Liver (tissue), 9 donors: ENCODE results near the gene CYLC2. TPM values are rescaled to one million over a fixed set of nuclear protein-coding genes. Genes with fewer than 3 reads are reported as not detected.

ENCODE experiments used
- DNase-seq: peaks from one replicate; pipeline ENCODE4 v3.0.0-alpha.2; 2017; ENCODE audit warnings: low spot score
- H3K27ac ChIP-seq, 2 donors: one replicate each; pipeline ENCODE4 v1.7.0; 2013; ENCODE audit warnings: inconsistent platforms in 2 of 2, low read length in 2 of 2, control low read depth in 1 of 2, low read depth in 1 of 2, mild to moderate bottlenecking in 1 of 2
- H3K27me3 ChIP-seq, 4 donors: one replicate each; pipeline versions ENCODE4 v1.6.1 to v1.7.0; 2013; ENCODE audit warnings: low read length in 3 of 4, inconsistent platforms in 1 of 4, mild to moderate bottlenecking in 1 of 4, moderate library complexity in 1 of 4; ENCODE audit not compliant: control insufficient read depth in 4 of 4, insufficient read depth in 4 of 4
- H3K36me3 ChIP-seq, 4 donors: one replicate each; pipeline versions ENCODE4 v1.6.1 to v1.7.0; 2013; ENCODE audit warnings: low read length in 3 of 4, mild to moderate bottlenecking in 3 of 4, low read depth in 1 of 4, moderate library complexity in 1 of 4; ENCODE audit not compliant: control insufficient read depth in 4 of 4, insufficient read depth in 3 of 4
- H3K4me1 ChIP-seq, 4 donors: one replicate each; pipeline versions ENCODE4 v1.6.1 to v1.7.0; 2013; ENCODE audit warnings: low read length in 3 of 4, mild to moderate bottlenecking in 3 of 4, moderate library complexity in 1 of 4; ENCODE audit not compliant: control insufficient read depth in 4 of 4, insufficient read depth in 4 of 4
- H3K4me3 ChIP-seq, 3 donors: one replicate each; pipeline versions ENCODE4 v1.6.1 to v1.7.0; 2013; ENCODE audit warnings: low read length in 3 of 3, control low read depth in 1 of 3, low read depth in 1 of 3, mild to moderate bottlenecking in 1 of 3
- H3K9ac ChIP-seq, 2 donors: one replicate each; pipeline ENCODE4 v1.7.0; 2013; ENCODE audit warnings: low read length in 2 of 2, mild to moderate bottlenecking in 2 of 2, moderate library complexity in 2 of 2, control low read depth in 1 of 2, low read depth in 1 of 2
- H3K9me3 ChIP-seq, 4 donors: one replicate each; pipeline versions ENCODE4 v1.6.1 to v1.7.0; 2013; ENCODE audit warnings: low read length in 3 of 4; ENCODE audit not compliant: control insufficient read depth in 4 of 4
- ATF3 ChIP-seq: IDR thresholded peaks from 2 replicates; pipeline ENCODE4 v1.6.1; 2016; ENCODE audit warnings: antibody characterized with exemption
- EGR1 ChIP-seq, 2 donors: IDR thresholded peaks; 2 replicates each; pipeline ENCODE4 v1.6.1; 2016 to 2018; ENCODE audit warnings: antibody characterized with exemption in 2 of 2, low read depth in 2 of 2
- FOXA2 ChIP-seq: IDR thresholded peaks from 2 replicates; pipeline ENCODE4 v1.6.1; 2016; ENCODE audit warnings: antibody characterized with exemption
- GABPA ChIP-seq, 2 donors: IDR thresholded peaks in 1 of 2; conservative IDR thresholded peaks in 1 of 2; 2 replicates each; pipeline ENCODE4 v1.6.1; 2016; ENCODE audit warnings: antibody characterized with exemption in 2 of 2, mild to moderate bottlenecking in 1 of 2, moderate library complexity in 1 of 2
- HNF4G ChIP-seq: IDR thresholded peaks from 2 replicates; pipeline ENCODE4 v1.6.1; 2016; ENCODE audit warnings: antibody characterized with exemption
- JUND ChIP-seq, 2 donors: IDR thresholded peaks; 2 replicates each; pipeline ENCODE4 v1.6.1; 2016; ENCODE audit warnings: antibody characterized with exemption in 2 of 2
- MAX ChIP-seq: IDR thresholded peaks from 2 replicates; pipeline ENCODE4 v1.6.1; 2016; ENCODE audit warnings: antibody characterized with exemption
- NR2F2 ChIP-seq: IDR thresholded peaks from 2 replicates; pipeline ENCODE4 v1.6.1; 2016; ENCODE audit warnings: antibody characterized with exemption
- RAD21 ChIP-seq, 2 donors: IDR thresholded peaks; 2 replicates each; pipeline ENCODE4 v1.6.1; 2016; ENCODE audit warnings: antibody characterized with exemption in 2 of 2, mild to moderate bottlenecking in 2 of 2
- RXRA ChIP-seq, 2 donors: IDR thresholded peaks; 2 replicates each; pipeline ENCODE4 v1.6.1; 2017 to 2018; ENCODE audit warnings: antibody characterized with exemption in 2 of 2, mild to moderate bottlenecking in 1 of 2
- SP1 ChIP-seq: IDR thresholded peaks from 2 replicates; pipeline ENCODE4 v1.6.1; 2018; ENCODE audit warnings: antibody characterized with exemption, mild to moderate bottlenecking
- YY1 ChIP-seq: IDR thresholded peaks from 2 replicates; pipeline ENCODE4 v1.6.1; 2016; ENCODE audit warnings: antibody characterized with exemption, mild to moderate bottlenecking
- WGBS: extraction: QIAGEN DNeasy Blood & Tissue Kit; methylation state at CpG from one replicate; pipeline ENCODE4 v1.1.7; 2013; 5-methylcytosine and 5-hydroxymethylcytosine counted together
- polyA plus RNA-seq, 2 donors: library from polyadenylated mRNA; stranded (reverse) in 1 of 2; unstranded in 1 of 2; fragments of 200-250 nt in 1 of 2; fragments of >200 nt in 1 of 2; fragmentation: Nextera tagmentation in 1 of 2; extraction: Ambion mirVana in 1 of 2; gene quantifications; one replicate each; pipeline versions ENCODE4 v1.2.1 to v1.2.3, GENCODE V29; 2013 to 2015
- total RNA-seq, 2 donors: library from RNA; depleted of rRNA; stranded (reverse); fragments of >200 nt; gene quantifications; one replicate each; pipeline ENCODE4 v1.2.3, GENCODE V29; 2014
- TF ChIP-seq, protein P1 (sequence below): fragments of 150-350 bp; IDR thresholded peaks from 2 replicates; pipeline ENCODE4 v1.5.1; 2017; ENCODE audit warnings: improper control_type of control experiment, low read depth, low read length; ENCODE audit not compliant: missing input control
- donor health status: healthy.
- donor health status: healthy.
- donor health status: healthy.
- donor health status: healthy.
- donor health status: healthy.

CYLC2 gene
- total and polyA plus RNA-seq, 4 donors, result not detected

DNA sequence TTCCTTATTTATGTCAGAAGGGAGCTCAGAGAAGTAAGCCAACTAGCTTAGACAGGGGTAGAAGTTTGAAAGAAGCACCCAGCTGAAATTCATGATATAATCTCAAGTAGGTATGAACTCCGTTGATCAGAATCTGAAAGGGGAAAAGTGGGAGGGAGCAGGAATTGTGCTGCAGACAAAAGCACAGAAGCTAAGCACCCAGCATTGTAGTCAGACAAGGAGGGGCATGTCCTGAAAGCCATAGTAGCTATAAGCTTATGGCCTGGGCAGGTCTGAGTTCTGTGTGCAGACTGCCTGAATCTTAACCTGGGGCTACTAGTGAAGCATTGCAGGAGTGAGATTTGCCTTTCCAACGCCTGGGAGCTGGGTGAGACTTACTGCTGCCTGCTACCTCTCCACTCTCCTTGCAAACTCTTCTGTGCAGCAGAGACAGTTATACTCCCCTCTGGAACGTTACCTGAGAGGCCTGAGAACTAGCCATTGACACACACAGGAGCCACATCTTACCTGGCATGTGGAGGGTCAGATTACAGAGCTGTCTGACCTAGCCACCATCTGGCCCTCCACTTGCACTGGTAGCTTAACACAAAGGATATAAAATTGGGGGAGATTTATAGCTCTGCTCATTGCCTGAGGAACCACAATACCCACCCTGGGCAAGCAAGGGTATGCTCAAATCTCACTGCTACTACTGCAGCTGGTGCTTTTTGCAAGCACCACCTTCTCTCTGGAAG, 9.8 kb upstream of the CYLC2 start:
- TF ChIP-seq ATF3, result no peak
- no peak for TF ChIP-seq RXRA (IDR thresholded peaks at IDR 0.05)
- TF ChIP-seq MAX, result no peak
- no peak for TF ChIP-seq YY1
- Histone ChIP-seq H3K9ac (no peak overlapping the region), H3K4me1 (no peaks in the 10 kb centered on the region), H3K36me3 (no peaks in the 10 kb centered on the region), H3K27ac (no peak overlapping the region), H3K9me3 (no peaks in the 10 kb centered on the region), H3K4me3 (no peak overlapping the region), H3K27me3 (no peaks in the 10 kb centered on the region)
- WGBS, result 48% methylated on average over 3 of the region's 3 CpGs
- no peak for DNase-seq

DNA sequence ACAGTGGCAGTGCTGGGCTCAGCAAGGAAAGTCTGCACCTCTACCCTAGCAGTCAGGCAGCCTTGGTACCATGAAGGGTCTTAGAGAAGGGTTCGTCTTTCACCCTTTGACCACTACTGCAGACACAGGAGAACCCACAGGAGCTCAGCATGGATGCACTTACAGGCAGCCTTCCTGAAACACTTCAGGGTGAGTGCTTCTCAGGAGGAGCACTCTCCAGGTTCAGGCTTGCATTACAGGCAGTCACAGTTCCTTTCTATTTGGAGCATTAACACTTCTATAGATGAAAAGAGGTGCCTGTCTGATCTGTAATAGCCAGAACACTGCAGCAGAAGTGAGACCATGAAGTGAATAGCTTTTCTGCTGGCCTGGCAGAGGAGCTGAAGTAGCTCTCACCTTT, 8.7 kb upstream of the CYLC2 start:
- Histone ChIP-seq H3K36me3 (no peaks in the 10 kb centered on the region), H3K27me3 (no peaks in the 10 kb centered on the region), H3K9me3 (no peaks in the 10 kb centered on the region), H3K4me3 (no peak overlapping the region), H3K9ac (no peak overlapping the region), H3K4me1 (no peaks in the 10 kb centered on the region), H3K27ac (no peak overlapping the region)
- TF ChIP-seq GABPA (IDR thresholded peaks at IDR 0.05 in 1 of 2, conservative IDR thresholded peaks at IDR 0.05 in 1 of 2) (no peak), FOXA2 (no peak), JUND (IDR thresholded peaks at IDR 0.05) (no peak), HNF4G (no peak), EGR1 (IDR thresholded peaks at IDR 0.05; ENCODE audit: low read depth in 2 of 2) (no peak), NR2F2 (no peak), SP1 (no peak)
- DNase-seq, result no peak
- WGBS, result 74% methylated on average over 1 of the region's 1 CpG

DNA sequence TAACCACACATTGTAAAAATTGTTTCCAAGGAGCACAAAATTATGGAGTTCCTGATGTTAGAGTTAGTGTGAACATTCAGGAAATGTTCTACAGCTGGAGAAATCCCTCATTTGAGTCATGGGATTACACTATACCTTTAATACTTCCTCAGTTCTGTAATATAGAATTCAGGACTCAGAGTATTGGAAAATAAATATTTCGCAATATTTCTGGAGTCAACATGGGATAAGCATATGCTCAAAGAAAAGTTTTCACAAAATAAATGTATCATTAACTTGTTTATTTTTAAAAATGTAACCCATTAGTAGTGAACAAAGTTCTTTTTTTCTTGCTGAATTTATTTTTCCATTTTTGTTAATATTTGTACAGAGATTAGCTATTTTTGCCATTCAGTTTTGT, 8.6 kb downstream of the CYLC2 start:
- 83% methylated on average over 1 of the region's 1 CpG for WGBS
- Histone ChIP-seq H3K36me3 (no peaks in the 10 kb centered on the region), H3K4me3 (no peak overlapping the region), H3K9me3 (no peaks in the 10 kb centered on the region), H3K9ac (no peak overlapping the region), H3K4me1 (no peaks in the 10 kb centered on the region), H3K27ac (no peak overlapping the region), H3K27me3 (no peaks in the 10 kb centered on the region)
- TF ChIP-seq ATF3 (no peak), RXRA (IDR thresholded peaks at IDR 0.05) (no peak), JUND (IDR thresholded peaks at IDR 0.05) (no peak), GABPA (IDR thresholded peaks at IDR 0.05 in 1 of 2, conservative IDR thresholded peaks at IDR 0.05 in 1 of 2) (no peak), MAX (no peak), RAD21 (IDR thresholded peaks at IDR 0.05) (no peak), HNF4G (no peak), SP1 (no peak), EGR1 (IDR thresholded peaks at IDR 0.05; ENCODE audit: low read depth in 2 of 2) (no peak), FOXA2 (no peak)
- TF ChIP-seq, protein P1, sequence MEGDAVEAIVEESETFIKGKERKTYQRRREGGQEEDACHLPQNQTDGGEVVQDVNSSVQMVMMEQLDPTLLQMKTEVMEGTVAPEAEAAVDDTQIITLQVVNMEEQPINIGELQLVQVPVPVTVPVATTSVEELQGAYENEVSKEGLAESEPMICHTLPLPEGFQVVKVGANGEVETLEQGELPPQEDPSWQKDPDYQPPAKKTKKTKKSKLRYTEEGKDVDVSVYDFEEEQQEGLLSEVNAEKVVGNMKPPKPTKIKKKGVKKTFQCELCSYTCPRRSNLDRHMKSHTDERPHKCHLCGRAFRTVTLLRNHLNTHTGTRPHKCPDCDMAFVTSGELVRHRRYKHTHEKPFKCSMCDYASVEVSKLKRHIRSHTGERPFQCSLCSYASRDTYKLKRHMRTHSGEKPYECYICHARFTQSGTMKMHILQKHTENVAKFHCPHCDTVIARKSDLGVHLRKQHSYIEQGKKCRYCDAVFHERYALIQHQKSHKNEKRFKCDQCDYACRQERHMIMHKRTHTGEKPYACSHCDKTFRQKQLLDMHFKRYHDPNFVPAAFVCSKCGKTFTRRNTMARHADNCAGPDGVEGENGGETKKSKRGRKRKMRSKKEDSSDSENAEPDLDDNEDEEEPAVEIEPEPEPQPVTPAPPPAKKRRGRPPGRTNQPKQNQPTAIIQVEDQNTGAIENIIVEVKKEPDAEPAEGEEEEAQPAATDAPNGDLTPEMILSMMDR, result no peak
- DNase-seq, result no peak
